Body of pancreas (tissue), 4 donors: ENCODE measurements around the gene HHEX.

ENCODE experiments used
- POLR2A ChIP-seq, 3 donors: fragments of 450-650 bp; IDR thresholded peaks; one replicate each; pipeline ENCODE4 v1.6.1; 2016; ENCODE audit warnings: antibody characterized with exemption in 3 of 3, mild to moderate bottlenecking in 2 of 3
- TF ChIP-seq, protein P1 (sequence below), 7 experiments: fragments of 450-650 bp in 4 of 7; fragments of 200-600 bp in 3 of 7; sonication (generic) in 3 of 7; IDR thresholded peaks; one replicate each; pipeline ENCODE4 v1.5.1; 2016 to 2019; ENCODE audit warnings: antibody characterized with exemption in 7 of 7

DNA sequence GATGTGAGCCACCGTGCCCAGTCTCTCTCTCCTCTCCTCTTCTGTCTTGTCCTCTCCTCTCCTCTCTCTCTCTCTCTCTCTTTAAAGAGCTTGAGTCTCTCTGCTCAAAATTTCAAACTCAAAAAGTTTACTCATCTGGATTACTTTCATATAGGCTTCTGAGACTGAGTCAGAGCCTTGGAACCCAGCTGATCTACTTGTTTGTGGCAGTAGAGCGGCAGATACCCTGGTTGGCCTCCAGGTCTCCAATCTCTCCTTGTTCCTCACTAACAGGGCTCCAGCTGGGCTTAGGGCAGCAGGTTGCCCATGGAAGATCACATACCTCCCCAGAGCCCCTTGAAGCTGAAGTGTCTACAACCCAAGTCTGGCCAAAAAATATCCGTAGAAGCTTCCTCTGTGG lies 51.0 kb downstream of the HHEX start:
- TF ChIP-seq, protein P1, sequence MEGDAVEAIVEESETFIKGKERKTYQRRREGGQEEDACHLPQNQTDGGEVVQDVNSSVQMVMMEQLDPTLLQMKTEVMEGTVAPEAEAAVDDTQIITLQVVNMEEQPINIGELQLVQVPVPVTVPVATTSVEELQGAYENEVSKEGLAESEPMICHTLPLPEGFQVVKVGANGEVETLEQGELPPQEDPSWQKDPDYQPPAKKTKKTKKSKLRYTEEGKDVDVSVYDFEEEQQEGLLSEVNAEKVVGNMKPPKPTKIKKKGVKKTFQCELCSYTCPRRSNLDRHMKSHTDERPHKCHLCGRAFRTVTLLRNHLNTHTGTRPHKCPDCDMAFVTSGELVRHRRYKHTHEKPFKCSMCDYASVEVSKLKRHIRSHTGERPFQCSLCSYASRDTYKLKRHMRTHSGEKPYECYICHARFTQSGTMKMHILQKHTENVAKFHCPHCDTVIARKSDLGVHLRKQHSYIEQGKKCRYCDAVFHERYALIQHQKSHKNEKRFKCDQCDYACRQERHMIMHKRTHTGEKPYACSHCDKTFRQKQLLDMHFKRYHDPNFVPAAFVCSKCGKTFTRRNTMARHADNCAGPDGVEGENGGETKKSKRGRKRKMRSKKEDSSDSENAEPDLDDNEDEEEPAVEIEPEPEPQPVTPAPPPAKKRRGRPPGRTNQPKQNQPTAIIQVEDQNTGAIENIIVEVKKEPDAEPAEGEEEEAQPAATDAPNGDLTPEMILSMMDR (IDR thresholded peaks at IDR 0.05) = no peak
- no peak for TF ChIP-seq POLR2A (IDR thresholded peaks at IDR 0.05)
